HG02610 (cell line): ENCODE measurements around the gene AKT3.
"Not testable (repeated sequence)": the region's sequence is repeated elsewhere in the genome, so short reads cannot be mapped to it uniquely, and the experiment has no call there.

Experiments
- ATAC-seq: cut with Tn5 transposase; IDR thresholded peaks from one replicate; pipeline ENCODE4 v1.9.1; 2021; ENCODE audit warnings: mild to moderate bottlenecking, moderate library complexity; ENCODE audit not compliant: unreplicated experiment

AKT3 gene

GRCh38 chr1:243710467-243710866 is 139.6 kb downstream of the AKT3 start:
- no peak for ATAC-seq

GRCh38 chr1:243708210-243708609 is 141.8 kb downstream of the AKT3 start:
- no peak for ATAC-seq

- no peak for ATAC-seq
Observed at GRCh38 chr1:243706563-243706962, 143.5 kb downstream of the AKT3 start.

GRCh38 chr1:243705585-243705984 is 144.5 kb downstream of the AKT3 start:
- no peak for ATAC-seq

- ATAC-seq: no peak
Observed at GRCh38 chr1:243701872-243702271, 148.2 kb downstream of the AKT3 start.

GRCh38 chr1:243693800-243694199 is 156.2 kb downstream of the AKT3 start:
- ATAC-seq: no peak

GRCh38 chr1:243686159-243686558 is 163.9 kb downstream of the AKT3 start:
- peak; percentile 85 for ATAC-seq

GRCh38 chr1:243680860-243681259 is 169.2 kb downstream of the AKT3 start:
- no peak for ATAC-seq

- ATAC-seq: no peak
Observed at GRCh38 chr1:243672539-243673074, 177.4 kb downstream of the AKT3 start.

GRCh38 chr1:243667591-243667990 is 182.5 kb downstream of the AKT3 start:
- no peak for ATAC-seq

GRCh38 chr1:243667133-243667532 is 182.9 kb downstream of the AKT3 start:
- no peak for ATAC-seq

- no peak for ATAC-seq
Observed at GRCh38 chr1:243663651-243664050, 186.4 kb downstream of the AKT3 start.

- ATAC-seq: not testable (repeated sequence)
Observed at GRCh38 chr1:243662169-243662568, 187.9 kb downstream of the AKT3 start.

GRCh38 chr1:243658594-243659105 is 191.4 kb downstream of the AKT3 start:
- no peak for ATAC-seq

- no peak for ATAC-seq
Observed at GRCh38 chr1:243657793-243658192, 192.2 kb downstream of the AKT3 start.

- not testable (repeated sequence) for ATAC-seq
Observed at GRCh38 chr1:243649530-243649929, 200.5 kb downstream of the AKT3 start.

- ATAC-seq: no peak
Observed at GRCh38 chr1:243646841-243647240, 203.2 kb downstream of the AKT3 start.

- ATAC-seq: no peak
Observed at GRCh38 chr1:243645281-243645680, 204.8 kb downstream of the AKT3 start.

GRCh38 chr1:243642936-243643335 is 207.1 kb downstream of the AKT3 start:
- ATAC-seq: no peak

GRCh38 chr1:243639027-243639658 is 210.9 kb downstream of the AKT3 start:
- ATAC-seq: no peak

- ATAC-seq: no peak
Observed at GRCh38 chr1:243638186-243638585, 211.9 kb downstream of the AKT3 start.

GRCh38 chr1:243628476-243628907 is 221.6 kb downstream of the AKT3 start:
- ATAC-seq: no peak

- ATAC-seq: no peak
Observed at GRCh38 chr1:243623841-243624240, 226.2 kb downstream of the AKT3 start.
